Colonic mucosa (tissue), 4 donors: ENCODE measurements around the gene KLHL17. TPM values are rescaled to one million over a fixed set of nuclear protein-coding genes. Genes with fewer than 3 reads are reported as not detected.

Source experiments
- DNase-seq: peaks from one replicate; pipeline ENCODE4 v3.0.0-alpha.2; 2020
- H3K27ac ChIP-seq: fragments of 200-600 bp; one replicate; pipeline ENCODE4 v1.8.0; 2021
- H3K27me3 ChIP-seq: fragments of 200-600 bp; one replicate; pipeline ENCODE4 v1.8.0; 2021
- H3K36me3 ChIP-seq: fragments of 200-600 bp; one replicate; pipeline ENCODE4 v1.8.0; 2021
- H3K4me1 ChIP-seq: fragments of 200-600 bp; one replicate; pipeline ENCODE4 v1.8.0; 2021; ENCODE audit warnings: mild to moderate bottlenecking
- H3K4me3 ChIP-seq: fragments of 200-600 bp; one replicate; pipeline ENCODE4 v1.8.0; 2021
- H3K9ac ChIP-seq, 2 donors: one replicate each; pipeline ENCODE4 v1.7.0; 2013; ENCODE audit warnings: control low read depth in 2 of 2, low read depth in 2 of 2, low read length in 2 of 2
- H3K9me3 ChIP-seq: fragments of 200-600 bp; one replicate; pipeline ENCODE4 v1.8.0; 2021
- intact Hi-C: fragments of 100-400 bp; cut with DNase I; formaldehyde crosslinking; loops from one replicate; pipeline ENCODE4 v1.14.1; 2022
- total RNA-seq, 2 donors: library from RNA; stranded (reverse); fragmentation: NEBNext Ultra II Directional in 1 of 2; extraction: Animal tissue kit (Norgen Biotek cat#: 25700) in 1 of 2; gene quantifications; one replicate each; pipeline ENCODE4 v1.2.1, GENCODE V29; 2021
- TF ChIP-seq, protein P1 (sequence below): fragments of 200-600 bp; IDR thresholded peaks from one replicate; pipeline ENCODE4 v1.8.0; 2022; ENCODE audit warnings: antibody characterized with exemption, mild to moderate bottlenecking
- donor health status: healthy.
- donor health status: DM: no; HTN: no; CAD: no.
- donor health status: DM: no; HTN: no; CAD: no.

Gene KLHL17
- total RNA-seq, 2 donors from 2014 or later = 9.9 to 16.7 TPM

DNA sequence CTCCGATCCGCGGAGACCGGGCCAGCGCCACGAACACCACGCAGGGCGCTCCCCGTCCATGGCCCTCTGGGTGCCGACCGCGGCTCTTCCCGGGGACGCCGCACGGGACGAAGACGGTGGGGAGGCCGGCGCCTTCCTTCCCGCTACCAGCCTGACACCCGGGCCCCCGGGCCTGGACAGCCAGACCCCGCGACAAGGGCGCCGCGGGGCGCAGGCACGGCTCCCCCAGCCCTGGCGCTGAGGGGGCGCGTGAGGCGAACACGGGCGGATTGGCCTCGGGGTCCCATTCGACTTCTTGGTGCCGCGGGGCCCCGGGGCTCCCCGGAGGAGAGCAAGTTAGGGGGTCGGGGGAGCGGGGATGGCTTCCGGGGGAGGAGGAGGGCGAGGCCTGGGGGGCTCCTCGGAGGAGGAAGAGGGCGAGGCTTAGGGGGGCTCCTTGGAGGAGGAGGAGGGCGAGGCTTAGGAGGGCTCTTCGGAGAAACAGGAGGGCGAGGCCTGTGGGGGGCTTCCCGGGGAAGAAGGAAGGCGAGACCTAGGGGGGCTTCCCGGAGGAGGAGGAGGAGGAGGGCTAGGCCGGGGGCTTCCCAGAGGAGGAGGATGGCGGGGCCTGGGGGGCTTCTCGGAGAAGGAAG, 537 bp upstream of the KLHL17 start:
- TF ChIP-seq, protein P1, sequence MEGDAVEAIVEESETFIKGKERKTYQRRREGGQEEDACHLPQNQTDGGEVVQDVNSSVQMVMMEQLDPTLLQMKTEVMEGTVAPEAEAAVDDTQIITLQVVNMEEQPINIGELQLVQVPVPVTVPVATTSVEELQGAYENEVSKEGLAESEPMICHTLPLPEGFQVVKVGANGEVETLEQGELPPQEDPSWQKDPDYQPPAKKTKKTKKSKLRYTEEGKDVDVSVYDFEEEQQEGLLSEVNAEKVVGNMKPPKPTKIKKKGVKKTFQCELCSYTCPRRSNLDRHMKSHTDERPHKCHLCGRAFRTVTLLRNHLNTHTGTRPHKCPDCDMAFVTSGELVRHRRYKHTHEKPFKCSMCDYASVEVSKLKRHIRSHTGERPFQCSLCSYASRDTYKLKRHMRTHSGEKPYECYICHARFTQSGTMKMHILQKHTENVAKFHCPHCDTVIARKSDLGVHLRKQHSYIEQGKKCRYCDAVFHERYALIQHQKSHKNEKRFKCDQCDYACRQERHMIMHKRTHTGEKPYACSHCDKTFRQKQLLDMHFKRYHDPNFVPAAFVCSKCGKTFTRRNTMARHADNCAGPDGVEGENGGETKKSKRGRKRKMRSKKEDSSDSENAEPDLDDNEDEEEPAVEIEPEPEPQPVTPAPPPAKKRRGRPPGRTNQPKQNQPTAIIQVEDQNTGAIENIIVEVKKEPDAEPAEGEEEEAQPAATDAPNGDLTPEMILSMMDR = no peak
- Histone ChIP-seq H3K27me3 (no peaks in the 10 kb centered on the region), H3K4me1 (no peaks in the 10 kb centered on the region), H3K27ac (no peak overlapping the region), H3K4me3 (peak overlapping the region; percentile 97), H3K36me3 (no peaks in the 10 kb centered on the region), H3K9me3 (no peaks in the 10 kb centered on the region), H3K9ac (peak overlapping the region in 1 of 2 donors; percentile 74)
- intact Hi-C loops = no loop called here
- no peak for DNase-seq

DNA sequence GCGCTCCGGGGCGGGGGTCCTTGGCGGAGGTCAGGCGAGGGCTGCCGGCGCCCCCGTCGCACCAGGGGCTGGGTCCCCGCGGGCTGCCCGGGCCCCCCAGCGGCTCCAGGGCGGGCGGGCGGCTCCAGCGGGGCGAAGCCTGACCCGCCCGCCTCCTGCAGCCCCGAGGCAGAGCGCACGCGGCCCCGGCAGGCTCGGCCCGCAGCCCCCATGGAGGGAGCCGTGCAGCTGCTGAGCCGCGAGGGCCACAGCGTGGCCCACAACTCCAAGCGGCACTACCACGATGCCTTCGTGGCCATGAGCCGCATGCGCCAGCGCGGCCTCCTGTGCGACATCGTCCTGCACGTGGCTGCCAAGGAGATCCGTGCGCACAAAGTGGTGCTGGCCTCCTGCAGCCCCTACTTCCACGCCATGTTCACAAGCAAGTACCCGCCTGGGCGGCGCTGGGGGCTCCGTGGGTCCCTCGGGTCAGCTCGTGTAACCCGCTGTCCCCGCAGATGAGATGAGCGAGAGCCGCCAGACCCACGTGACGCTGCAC, 817 bp downstream of the KLHL17 start:
- DNase-seq = no peak
- intact Hi-C loops = no loop called here
- no peak overlapping the region for H3K27ac ChIP-seq
- TF ChIP-seq, protein P1 = no peak
- no peaks in the 10 kb centered on the region for H3K9me3 ChIP-seq
- H3K27me3 ChIP-seq = no peaks in the 10 kb centered on the region
- no peaks in the 10 kb centered on the region for H3K36me3 ChIP-seq
- peaks cover 5% of the 10 kb centered on the region for H3K4me1 ChIP-seq
- peak overlapping the region; percentile 64 for H3K4me3 ChIP-seq
- H3K9ac ChIP-seq = peak overlapping the region in 1 of 2 donors; percentile 74

GRCh38 chr1:962381-963300, 2.3 kb downstream of the KLHL17 start:
- intact Hi-C loops = no loop called here
- TF ChIP-seq, protein P1 = no peak
- Histone ChIP-seq H3K27ac (no peak overlapping the region), H3K36me3 (no peaks in the 10 kb centered on the region), H3K4me1 (peaks cover 12% of the 10 kb centered on the region), H3K9ac (no peak overlapping the region), H3K4me3 (no peak overlapping the region), H3K27me3 (peaks cover 2% of the 10 kb centered on the region), H3K9me3 (no peaks in the 10 kb centered on the region)
- no peak for DNase-seq

GRCh38 chr1:963301-963651, 2.9 kb downstream of the KLHL17 start:
- Histone ChIP-seq H3K4me3 (no peak overlapping the region), H3K4me1 (peaks cover 12% of the 10 kb centered on the region)
- intact Hi-C loops = no loop called here

More at GRCh38 chr1:963301-963651, 2.9 kb downstream of the KLHL17 start:
- Histone ChIP-seq H3K27ac (no peak overlapping the region), H3K9ac (no peak overlapping the region), H3K36me3 (no peaks in the 10 kb centered on the region), H3K27me3 (peaks cover 8% of the 10 kb centered on the region), H3K9me3 (no peaks in the 10 kb centered on the region)
- no peak for DNase-seq
- TF ChIP-seq, protein P1 = no peak
